GM12878 (cell line): ENCODE data around the gene WDFY1.

Source experiments
- ESRRA ChIP-seq: IDR thresholded peaks from 2 replicates; pipeline ENCODE4 v1.6.1; 2012; ENCODE audit warnings: mild to moderate bottlenecking, low read length, improper control_type of control experiment
- FOXM1 ChIP-seq: IDR thresholded peaks from 2 replicates; pipeline ENCODE4 v1.6.1; 2012; ENCODE audit warnings: low read depth, mild to moderate bottlenecking, inconsistent platforms, low read length, moderate library complexity
- PAX5 ChIP-seq: IDR thresholded peaks from 2 replicates; pipeline ENCODE4 v1.6.1; 2011; ENCODE audit warnings: low read depth, low read length, borderline replicate concordance
- POLR2AphosphoS5 ChIP-seq: IDR thresholded peaks from 2 replicates; pipeline ENCODE4 v1.6.1; 2011; ENCODE audit warnings: mild to moderate bottlenecking, low read length, inconsistent platforms
- RFX5 ChIP-seq: IDR thresholded peaks from 2 replicates; pipeline ENCODE4 v1.6.1; 2011; ENCODE audit warnings: low read depth, low read length, improper control_type of control experiment
- TCF7 ChIP-seq: IDR thresholded peaks from 2 replicates; pipeline ENCODE4 v1.6.1; 2014; ENCODE audit warnings: antibody characterized with exemption, borderline replicate concordance
- ZBTB4 ChIP-seq: fragments of 450-650 bp; formaldehyde crosslinking; IDR thresholded peaks from 2 replicates; pipeline ENCODE4 v1.4.0; 2022; ENCODE audit warnings: mild to moderate bottlenecking, moderate library complexity
- ZNF274 ChIP-seq: IDR thresholded peaks from one replicate; pipeline ENCODE4 v1.8.0; 2011; ENCODE audit not compliant: insufficient read length, insufficient read depth
- ZZZ3 ChIP-seq: IDR thresholded peaks from 2 replicates; pipeline ENCODE4 v1.6.1; 2011; ENCODE audit warnings: low read depth; ENCODE audit not compliant: control insufficient read depth, insufficient read length

GRCh38 chr2:223914324-223914723, 30.8 kb downstream of the WDFY1 start:
- TF ChIP-seq PAX5: no peak
- no peak for TF ChIP-seq ESRRA
- TF ChIP-seq ZNF274: no peak
- no peak for TF ChIP-seq POLR2AphosphoS5
- TF ChIP-seq RFX5: no peak
- TF ChIP-seq FOXM1: no peak
- no peak for TF ChIP-seq TCF7
- no peak for TF ChIP-seq ZBTB4 (CRISPR knock-in tag)
- no peak for TF ChIP-seq ZZZ3
